ENCODE results near the gene CFAP410.

GRCh38 chr21:44382536-44382935 lies 43.3 kb upstream of the CFAP410 start:
- TF ChIP-seq EZH2 (IDR thresholded peaks at IDR 0.05; ENCODE audit: insufficient read depth, poor library complexity, severe bottlenecking) (no peak), EZH2phosphoT487 (IDR thresholded peaks at IDR 0.05; ENCODE audit: insufficient read depth, low read depth) (no peak)
